Measurements from ENCODE around the gene P2RY8.
"Not testable (repeated sequence)": the region's sequence is repeated elsewhere in the genome, so short reads cannot be mapped to it uniquely, and the experiment has no call there.

P2RY8 gene

GRCh38 chrX:1492421-1493012 is 44.5 kb downstream of the P2RY8 start:
- TF ChIP-seq CTCF (IDR thresholded peaks at IDR 0.05): no peak
- Histone ChIP-seq H3K27ac (no peak overlapping the region), H3K4me3 (ENCODE audit: low read depth, low read length) (no peak overlapping the region), H3K9ac (no peak overlapping the region), H3K4me2 (ENCODE audit: low read length) (no peak overlapping the region), H3K9me3 (ENCODE audit: control insufficient read depth, low read length) (no peaks in the 10 kb centered on the region), H3K36me3 (ENCODE audit: control insufficient read depth, insufficient read depth, low read length) (no peaks in the 10 kb centered on the region), H3K79me2 (no peaks in the 10 kb centered on the region), H2AFZ (no peak overlapping the region), H3K27me3 (ENCODE audit: control insufficient read depth, insufficient read depth, low read length) (no peaks in the 10 kb centered on the region), H3K4me1 (no peaks in the 10 kb centered on the region)

GRCh38 chrX:1491851-1492349 is 45.1 kb downstream of the P2RY8 start:
- H3K4me2 ChIP-seq (ENCODE audit: low read length): no peak overlapping the region
- no peaks in the 10 kb centered on the region for H3K36me3 ChIP-seq (ENCODE audit: control insufficient read depth, insufficient read depth, low read length)
- H3K9me3 ChIP-seq (ENCODE audit: control insufficient read depth, low read length): no peaks in the 10 kb centered on the region
- H2AFZ ChIP-seq: no peak overlapping the region
- H3K27ac ChIP-seq: no peak overlapping the region
- TF ChIP-seq CTCF (IDR thresholded peaks at IDR 0.05): no peak
- no peak overlapping the region for H3K9ac ChIP-seq
- H3K27me3 ChIP-seq (ENCODE audit: control insufficient read depth, insufficient read depth, low read length): no peaks in the 10 kb centered on the region
- H3K4me3 ChIP-seq (ENCODE audit: low read depth, low read length): no peak overlapping the region
- no peaks in the 10 kb centered on the region for H3K4me1 ChIP-seq
- H3K79me2 ChIP-seq: no peaks in the 10 kb centered on the region

GRCh38 chrX:1491248-1491647 is 45.7 kb downstream of the P2RY8 start:
- H3K36me3 ChIP-seq (ENCODE audit: control insufficient read depth, insufficient read depth, low read length); H3K4me1 ChIP-seq; H3K27me3 ChIP-seq (ENCODE audit: control insufficient read depth, insufficient read depth, low read length); H3K9me3 ChIP-seq (ENCODE audit: control insufficient read depth, low read length); H2AFZ ChIP-seq; H3K79me2 ChIP-seq; H3K4me2 ChIP-seq (ENCODE audit: low read length); H3K27ac ChIP-seq; H3K4me3 ChIP-seq (ENCODE audit: low read depth, low read length); H3K9ac ChIP-seq: not testable (repeated sequence)

- H3K9me3 ChIP-seq (ENCODE audit: control insufficient read depth, low read length); H3K4me3 ChIP-seq (ENCODE audit: low read depth, low read length); H2AFZ ChIP-seq; H3K4me1 ChIP-seq; H3K27me3 ChIP-seq (ENCODE audit: control insufficient read depth, insufficient read depth, low read length); H3K9ac ChIP-seq; H3K27ac ChIP-seq; H3K79me2 ChIP-seq; H3K4me2 ChIP-seq (ENCODE audit: low read length); H3K36me3 ChIP-seq (ENCODE audit: control insufficient read depth, insufficient read depth, low read length): not testable (repeated sequence)
These were observed 46.3 kb downstream of the P2RY8 start for GRCh38 chrX:1490723-1491122.

GRCh38 chrX:1489354-1489753 is 47.6 kb downstream of the P2RY8 start:
- H3K4me1 ChIP-seq; H3K4me3 ChIP-seq (ENCODE audit: low read depth, low read length); H2AFZ ChIP-seq; H3K27me3 ChIP-seq (ENCODE audit: control insufficient read depth, insufficient read depth, low read length); H3K9me3 ChIP-seq (ENCODE audit: control insufficient read depth, low read length); H3K36me3 ChIP-seq (ENCODE audit: control insufficient read depth, insufficient read depth, low read length); H3K27ac ChIP-seq; H3K79me2 ChIP-seq; H3K9ac ChIP-seq; H3K4me2 ChIP-seq (ENCODE audit: low read length): not testable (repeated sequence)

GRCh38 chrX:1488745-1489144 is 48.2 kb downstream of the P2RY8 start:
- no peaks in the 10 kb centered on the region for H3K79me2 ChIP-seq
- H2AFZ ChIP-seq: no peak overlapping the region
- no peaks in the 10 kb centered on the region for H3K9me3 ChIP-seq (ENCODE audit: control insufficient read depth, low read length)
- TF ChIP-seq CTCF (IDR thresholded peaks at IDR 0.05): no peak
- H3K9ac ChIP-seq: no peak overlapping the region
- H3K4me2 ChIP-seq (ENCODE audit: low read length): no peak overlapping the region
- H3K4me3 ChIP-seq (ENCODE audit: low read depth, low read length): no peak overlapping the region
- no peaks in the 10 kb centered on the region for H3K36me3 ChIP-seq (ENCODE audit: control insufficient read depth, insufficient read depth, low read length)
- peak overlapping the region; percentile 75 for H3K27ac ChIP-seq
- no peaks in the 10 kb centered on the region for H3K4me1 ChIP-seq
- no peaks in the 10 kb centered on the region for H3K27me3 ChIP-seq (ENCODE audit: control insufficient read depth, insufficient read depth, low read length)

Measured in parathyroid adenoma (tissue), 2 donors.